Adrenal gland (tissue), 12 donors: ENCODE measurements around the gene GLCE. TPM values are rescaled to one million over a fixed set of nuclear protein-coding genes. Genes with fewer than 3 reads are reported as not detected.
A peak's percentile ranks its signal among the peaks of the same experiment; 100 is the strongest.

Experiments
- DNase-seq, 7 donors: peaks; one replicate each; pipeline ENCODE4 v3.0.0-alpha.2; 2019 to 2020
- H3K27ac ChIP-seq, 5 donors: fragments of 200-600 bp; sonication (generic) in 4 of 5; 1 replicate in 3 of 5; 2 replicates in 2 of 5; pipeline versions ENCODE4 v1.5.1 to v1.8.0; 2016 to 2020; ENCODE audit warnings: mild to moderate bottlenecking in 1 of 5
- H3K27me3 ChIP-seq: fragments of 200-600 bp; 2 replicates; pipeline ENCODE4 v1.8.0; 2021
- H3K36me3 ChIP-seq, 2 donors: fragments of 200-600 bp; replicated peaks in 1 of 2; 1 replicate in 1 of 2; 2 replicates in 1 of 2; pipeline versions ENCODE4 v1.5.1 to v1.8.0; 2018 to 2022
- H3K4me1 ChIP-seq, 2 donors: fragments of 200-600 bp; replicated peaks in 1 of 2; 1 replicate in 1 of 2; 2 replicates in 1 of 2; pipeline versions ENCODE4 v1.5.1 to v1.8.0; 2018 to 2021
- H3K4me3 ChIP-seq, 4 donors: fragments of 200-600 bp; sonication (generic) in 3 of 4; one replicate each; pipeline ENCODE4 v1.5.1; 2016 to 2018
- H3K9me3 ChIP-seq, 3 donors: fragments of 200-600 bp; sonication (generic) in 1 of 3; replicated peaks in 1 of 3; 1 replicate in 2 of 3; 2 replicates in 1 of 3; pipeline versions ENCODE4 v1.5.1 to v1.8.0; 2016 to 2021
- POLR2A ChIP-seq, 2 donors: fragments of 450-650 bp; IDR thresholded peaks; one replicate each; pipeline ENCODE4 v1.6.1; 2017; ENCODE audit warnings: antibody characterized with exemption in 2 of 2, mild to moderate bottlenecking in 2 of 2, moderate library complexity in 1 of 2
- WGBS, 4 donors: extraction: QIAGEN DNeasy Blood & Tissue Kit in 2 of 4; methylation state at CpG; one replicate each; pipeline versions ENCODE4 v1.1.5 to v1.1.7; 2013 to 2017; 5-methylcytosine and 5-hydroxymethylcytosine counted together
- intact Hi-C, 2 donors: fragments of 100-400 bp; cut with DNase I; formaldehyde crosslinking; loops; one replicate each; pipeline versions ENCODE4 v1.14.1 to v1.15.0; 2022 to 2023
- polyA plus RNA-seq, 3 donors: library from polyadenylated mRNA; stranded (reverse); fragments of 200-250 nt in 2 of 3; fragments of 350-450 nt in 1 of 3; fragmentation: Illumina TruSeq in 1 of 3; extraction: RNeasy Lipid Tissue Mini Kit (QIAGEN cat#74804) in 1 of 3; gene quantifications; one replicate each; pipeline ENCODE4 v1.2.3, GENCODE V29; 2013 to 2014
- total RNA-seq, 9 donors: library from RNA; depleted of rRNA in 4 of 9; stranded (reverse); fragments of >200 nt in 4 of 9; fragments of 120-200 nt in 1 of 9; fragmentation: NEBNext Ultra II Directional in 1 of 9; extraction: Animal tissue kit (Norgen Biotek cat#: 25700) in 1 of 9; gene quantifications; one replicate each; pipeline versions ENCODE4 v1.1.0 to v1.2.4, GENCODE V29; 2013 to 2023
- TF ChIP-seq, protein P1 (sequence below), 6 experiments: fragments of 450-650 bp in 4 of 6; fragments of 200-600 bp in 2 of 6; sonication (generic) in 1 of 6; IDR thresholded peaks; 1 replicate in 5 of 6; 2 replicates in 1 of 6; pipeline versions ENCODE4 v1.5.1 to v1.8.0; 2016 to 2021; ENCODE audit warnings: antibody characterized with exemption in 6 of 6, mild to moderate bottlenecking in 2 of 6, moderate library complexity in 1 of 6
- donor health status: healthy with polysubstance abuse.
- donor health status: Bipolar disorder and iron deficiency.
- donor health status: DM: yes; HTN: yes; CAD: no.
- donor health status: DM: no; HTN: no; CAD: no.
- donor health status: DM: no; HTN: no; CAD: no.
- donor health status: DM: yes; HTN: yes; CAD: no.

GLCE gene
- total and polyA plus RNA-seq, 12 donors = 9.3 to 48.4 (median 28.1) TPM

DNA sequence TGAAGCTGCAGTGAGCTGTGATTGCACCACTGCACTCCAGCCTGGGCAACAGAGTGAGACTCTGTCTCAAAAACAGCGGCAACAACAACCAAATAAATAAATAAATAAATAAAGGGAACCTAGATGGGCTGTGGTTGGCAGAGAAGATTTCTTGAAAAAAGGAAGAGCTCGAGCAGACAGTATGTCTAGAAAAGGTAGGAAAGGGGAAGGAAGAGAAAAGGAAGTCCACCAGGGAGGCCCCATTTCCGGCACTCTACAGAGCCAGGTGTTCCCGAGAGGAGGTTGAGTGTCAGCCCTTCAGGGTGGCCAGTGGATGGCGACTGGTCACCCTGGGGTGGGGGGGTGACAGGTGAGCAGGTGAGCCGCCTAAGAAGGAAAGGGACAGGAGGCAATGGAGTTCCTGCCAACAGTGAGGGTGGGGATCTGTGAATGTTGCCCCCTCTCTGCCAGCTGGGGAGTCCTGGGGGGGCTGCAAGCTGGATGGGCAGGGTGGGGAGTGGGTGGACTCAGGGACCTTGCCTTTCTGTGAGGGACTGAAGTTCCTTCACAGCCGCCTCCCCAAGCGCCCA is 153.1 kb downstream of the GLCE start:
- Histone ChIP-seq H3K9me3 (no peaks in the 10 kb centered on the region), H3K36me3 (no peaks in the 10 kb centered on the region), H3K4me3 (no peak overlapping the region), H3K27me3 (no peaks in the 10 kb centered on the region), H3K4me1 (peaks cover 10 to 12% of the 10 kb centered on the region in 2 donors), H3K27ac (no peak overlapping the region)
- intact Hi-C loops = no loop called here
- peak in 1 of 7 donors; percentile 10 for DNase-seq
- no peak for TF ChIP-seq POLR2A (IDR thresholded peaks at IDR 0.05)
- TF ChIP-seq, protein P1, sequence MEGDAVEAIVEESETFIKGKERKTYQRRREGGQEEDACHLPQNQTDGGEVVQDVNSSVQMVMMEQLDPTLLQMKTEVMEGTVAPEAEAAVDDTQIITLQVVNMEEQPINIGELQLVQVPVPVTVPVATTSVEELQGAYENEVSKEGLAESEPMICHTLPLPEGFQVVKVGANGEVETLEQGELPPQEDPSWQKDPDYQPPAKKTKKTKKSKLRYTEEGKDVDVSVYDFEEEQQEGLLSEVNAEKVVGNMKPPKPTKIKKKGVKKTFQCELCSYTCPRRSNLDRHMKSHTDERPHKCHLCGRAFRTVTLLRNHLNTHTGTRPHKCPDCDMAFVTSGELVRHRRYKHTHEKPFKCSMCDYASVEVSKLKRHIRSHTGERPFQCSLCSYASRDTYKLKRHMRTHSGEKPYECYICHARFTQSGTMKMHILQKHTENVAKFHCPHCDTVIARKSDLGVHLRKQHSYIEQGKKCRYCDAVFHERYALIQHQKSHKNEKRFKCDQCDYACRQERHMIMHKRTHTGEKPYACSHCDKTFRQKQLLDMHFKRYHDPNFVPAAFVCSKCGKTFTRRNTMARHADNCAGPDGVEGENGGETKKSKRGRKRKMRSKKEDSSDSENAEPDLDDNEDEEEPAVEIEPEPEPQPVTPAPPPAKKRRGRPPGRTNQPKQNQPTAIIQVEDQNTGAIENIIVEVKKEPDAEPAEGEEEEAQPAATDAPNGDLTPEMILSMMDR (IDR thresholded peaks at IDR 0.05) = no peak
- WGBS, 4 donors = 73 to 85% (median 79%) methylated on average over 6 to 8 of the region's 8 CpGs

DNA sequence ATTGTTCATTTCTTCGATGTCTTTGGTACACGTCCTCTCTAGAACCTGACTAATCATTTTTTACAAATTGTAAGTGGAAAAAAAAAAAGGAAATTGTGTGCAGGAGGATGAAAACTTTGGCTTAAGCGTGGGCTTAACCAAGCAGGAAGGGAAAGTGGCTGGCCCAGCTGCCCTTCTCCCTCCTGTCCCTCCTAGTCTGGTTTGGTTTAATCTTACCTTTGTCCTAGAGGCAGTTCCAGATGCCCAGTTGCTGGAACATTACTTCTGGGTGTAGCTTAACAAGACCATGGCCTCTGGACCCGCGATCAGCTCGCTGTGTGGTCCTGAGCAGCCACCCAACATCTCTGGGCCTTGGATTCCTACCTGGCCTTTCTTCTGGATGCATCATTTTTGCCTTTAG is 153.7 kb downstream of the GLCE start:
- Histone ChIP-seq H3K4me3 (no peak overlapping the region), H3K27ac (no peak overlapping the region), H3K27me3 (no peaks in the 10 kb centered on the region), H3K36me3 (no peaks in the 10 kb centered on the region), H3K4me1 (peaks cover 10 to 12% of the 10 kb centered on the region in 2 donors), H3K9me3 (no peaks in the 10 kb centered on the region)
- 82 to 90% (median 83%) methylated on average over 6 of the region's 6 CpGs for WGBS, 4 donors
- TF ChIP-seq, protein P1 (IDR thresholded peaks at IDR 0.05) = no peak
- no peak for TF ChIP-seq POLR2A (IDR thresholded peaks at IDR 0.05)
- peak in 1 of 7 donors; percentile 14 for DNase-seq
- intact Hi-C loops = no loop called here

DNA sequence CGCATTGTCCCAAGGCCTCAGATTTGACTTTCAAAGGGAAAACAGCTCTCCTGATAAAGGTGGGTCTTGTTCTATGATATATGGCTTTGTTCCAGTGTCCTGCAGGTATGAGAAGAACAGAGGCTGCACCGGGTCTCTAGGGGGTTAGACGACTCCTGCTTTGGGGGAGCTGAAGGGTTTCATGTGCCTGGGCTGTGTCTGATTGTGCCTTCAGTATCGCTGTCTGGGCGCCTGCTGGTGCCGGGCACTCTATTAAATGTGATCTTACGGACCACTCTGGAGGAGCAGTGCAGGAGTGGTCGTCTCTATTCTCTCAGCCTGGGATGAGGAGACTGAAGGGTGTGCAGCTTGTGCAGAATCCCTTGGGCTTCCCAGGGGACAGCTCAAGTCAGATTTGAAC is 154.3 kb downstream of the GLCE start:
- Histone ChIP-seq H3K27me3 (no peaks in the 10 kb centered on the region), H3K27ac (no peak overlapping the region), H3K4me3 (no peak overlapping the region), H3K9me3 (no peaks in the 10 kb centered on the region), H3K4me1 (peaks cover 10 to 12% of the 10 kb centered on the region in 2 donors), H3K36me3 (no peaks in the 10 kb centered on the region)
- DNase-seq = no peak
- intact Hi-C loops = no loop called here
- TF ChIP-seq, protein P1 (IDR thresholded peaks at IDR 0.05) = no peak
- no peak for TF ChIP-seq POLR2A (IDR thresholded peaks at IDR 0.05)
- WGBS, 4 donors = 84 to 95% (median 92%) methylated on average over 7 to 8 of the region's 8 CpGs

DNA sequence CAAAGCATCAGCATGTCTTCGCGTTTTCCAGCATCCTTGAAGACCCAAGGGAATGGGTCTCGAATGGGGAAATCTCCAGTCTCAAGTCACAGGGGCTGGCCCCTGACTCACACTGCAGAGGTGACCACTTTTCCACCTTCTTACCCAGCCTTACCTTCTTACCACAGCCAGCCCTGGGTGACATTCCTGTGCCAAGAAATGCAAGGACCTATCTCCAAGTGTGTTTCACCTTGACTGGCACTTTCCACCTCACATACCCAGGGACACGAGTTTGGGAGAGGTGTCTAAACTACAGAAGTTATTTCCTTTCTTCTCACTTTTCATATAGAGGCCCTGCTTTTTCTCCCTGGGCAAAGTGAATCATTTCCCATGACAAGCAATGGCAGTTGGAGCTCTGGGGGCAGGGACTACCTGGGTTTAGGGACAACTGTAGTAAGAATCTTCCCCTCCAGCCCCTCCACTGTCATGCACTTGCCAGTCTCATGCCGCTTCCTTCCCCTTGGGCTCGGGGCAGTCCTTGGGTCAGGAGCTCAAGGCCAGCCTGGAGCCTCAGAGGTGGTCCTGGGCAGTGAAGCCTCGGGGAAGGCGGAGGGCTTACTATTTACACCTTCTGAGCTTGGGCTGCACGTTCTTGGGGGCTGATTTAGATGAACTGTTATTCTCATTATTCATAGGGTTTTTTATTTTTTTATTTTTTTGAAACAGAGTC is 155.1 kb downstream of the GLCE start:
- H3K27ac ChIP-seq = peak overlapping the region in 1 of 5 donors; percentile 30
- no peaks in the 10 kb centered on the region for H3K9me3 ChIP-seq
- H3K36me3 ChIP-seq = no peaks in the 10 kb centered on the region
- peaks cover 10 to 12% of the 10 kb centered on the region in 2 donors for H3K4me1 ChIP-seq
- no peak for TF ChIP-seq POLR2A (IDR thresholded peaks at IDR 0.05)
- TF ChIP-seq, protein P1 (IDR thresholded peaks at IDR 0.05) = no peak
- no peaks in the 10 kb centered on the region for H3K27me3 ChIP-seq
- peak in 1 of 7 donors; percentile 12 for DNase-seq
- WGBS, 4 donors = 63 to 72% (median 67%) methylated on average over 9 of the region's 9 CpGs
- no peak overlapping the region for H3K4me3 ChIP-seq
- intact Hi-C loops = no loop called here
